K562 (cell line): ENCODE results near the gene ARHGAP30. TPM values are rescaled to one million over a fixed set of nuclear protein-coding genes. Genes with fewer than 3 reads are reported as not detected.

Source experiments
- BRF2 ChIP-seq: IDR thresholded peaks from 3 replicates; pipeline ENCODE4 v1.6.1; 2011; ENCODE audit warnings: borderline replicate concordance, mild to moderate bottlenecking; ENCODE audit not compliant: insufficient read length, insufficient read depth
- HMGN3 ChIP-seq: IDR thresholded peaks from 2 replicates; pipeline ENCODE4 v1.6.1; 2011; ENCODE audit warnings: borderline replicate concordance, low read depth, mild to moderate bottlenecking, mixed read lengths, low read length; ENCODE audit not compliant: insufficient read length; ENCODE audit errors: extremely low read depth
- IRF2 ChIP-seq: sonication (generic); formaldehyde crosslinking; IDR thresholded peaks from 2 replicates; pipeline ENCODE4 v1.8.1; 2022; ENCODE audit warnings: mild to moderate bottlenecking, missing genetic modification reagents
- PCBP1 ChIP-seq: fragments of 200-400 bp; formaldehyde crosslinking; IDR thresholded peaks from 2 replicates; pipeline ENCODE4 v1.6.1; 2018; ENCODE audit warnings: mild to moderate bottlenecking, low read depth, low read length; ENCODE audit not compliant: poor library complexity, severe bottlenecking
- POLR3A ChIP-seq: IDR thresholded peaks from 2 replicates; pipeline ENCODE4 v1.6.1; 2011; ENCODE audit warnings: borderline replicate concordance, mild to moderate bottlenecking, moderate library complexity; ENCODE audit not compliant: insufficient read length, insufficient read depth; ENCODE audit errors: extremely low read depth
- PYGO2 ChIP-seq: fragments of 450-650 bp; IDR thresholded peaks from 2 replicates; pipeline ENCODE4 v1.6.1; 2016; ENCODE audit warnings: mild to moderate bottlenecking, missing genetic modification characterization, moderate library complexity, missing compliant biosample characterization
- ZNF79 ChIP-seq: fragments of 250-450 bp; sonication (Bioruptor Pico); IDR thresholded peaks from 2 replicates; pipeline ENCODE4 v1.4.0; 2020; ENCODE audit warnings: low read depth, mild to moderate bottlenecking, moderate library complexity
- polyA plus RNA-seq, 8 experiments: library from polyadenylated mRNA; depleted of rRNA in 4 of 8; stranded (reverse) in 5 of 8; unstranded in 3 of 8; fragments of >200 nt; fragmentation: Nextera tagmentation in 2 of 8; fragmentation: Illumina TruSeq in 1 of 8; extraction: Ambion mirVana in 2 of 8; extraction: Trizol in 1 of 8; gene quantifications; 2 replicates each; pipeline versions ENCODE4 v1.2.1 to v1.2.3, GENCODE V29; 2011 to 2014; ENCODE audit warnings: inconsistent platforms in 1 of 8, missing spikeins in 1 of 8
- total RNA-seq, 7 experiments: library from RNA; depleted of rRNA in 6 of 7; stranded (reverse); fragments of >200 nt in 6 of 7; fragmentation: Illumina TruSeq in 2 of 7; extraction: Trizol in 2 of 7; gene quantifications; 2 replicates each; pipeline versions ENCODE4 v1.2.1 to v1.2.3, GENCODE V29; 2011 to 2021; ENCODE audit warnings: low replicate concordance in 1 of 7
- TF ChIP-seq, protein P1 (sequence below), 2 experiments: fragments of 450-650 bp; IDR thresholded peaks; 2 replicates each; pipeline ENCODE4 v1.6.1; 2016; ENCODE audit warnings: mild to moderate bottlenecking in 2 of 2, borderline replicate concordance in 1 of 2, low read depth in 1 of 2, moderate library complexity in 1 of 2
- TF ChIP-seq, protein P2 (sequence below): sonication (generic); formaldehyde crosslinking; IDR thresholded peaks from 2 replicates; pipeline ENCODE4 v1.8.0; 2022; ENCODE audit warnings: mild to moderate bottlenecking, missing genetic modification reagents

The ARHGAP30 gene
- total and polyA plus RNA-seq, 9 of the 15 experiments (the other 6 are each of a cell fraction or from before 2014, with no cell fraction given): 0.01 to 0.73 (median 0.12) TPM

DNA sequence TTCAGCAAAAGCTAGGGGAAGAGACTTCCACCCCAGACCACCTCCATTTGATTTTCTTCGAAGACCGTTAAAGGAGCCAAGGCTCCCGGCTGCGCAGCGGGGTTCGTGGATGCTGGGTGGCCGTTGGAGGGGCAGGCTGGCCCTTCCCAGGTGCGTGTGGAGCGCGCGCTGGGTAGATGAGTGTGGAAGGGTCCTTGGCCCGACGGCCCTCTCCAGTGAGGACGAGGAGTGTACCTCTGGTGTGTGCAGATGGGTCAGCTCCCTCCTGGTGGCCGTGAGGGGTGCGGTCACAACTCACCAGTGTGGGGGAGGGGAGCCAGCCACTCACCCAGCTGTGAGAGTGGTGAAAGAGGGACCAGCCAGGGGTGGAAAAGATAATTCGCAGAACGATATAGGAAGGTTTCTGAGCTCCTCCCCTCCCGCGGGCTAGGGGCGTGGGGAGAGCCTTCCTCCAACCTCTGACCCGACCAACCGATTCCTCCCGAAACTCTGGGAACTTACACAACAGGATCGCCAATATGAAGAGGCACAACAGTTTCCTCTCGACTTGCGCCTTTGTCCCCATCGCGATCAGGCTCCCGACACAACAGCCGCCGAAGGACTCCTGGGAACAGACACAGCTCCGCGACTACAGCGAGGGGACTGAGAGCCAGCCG lies 49.1 kb downstream of the ARHGAP30 start, which contains the start of gene F11R (continued):
- TF ChIP-seq BRF2 (no peak), PYGO2 (tag) (no peak), HMGN3 (peak; percentile 72), POLR3A (no peak), ZNF79 (CRISPR knock-in tag) (no peak), PCBP1 (peak; percentile 77), IRF2 (CRISPR knock-in tag) (no peak)
- TF ChIP-seq, protein P1, sequence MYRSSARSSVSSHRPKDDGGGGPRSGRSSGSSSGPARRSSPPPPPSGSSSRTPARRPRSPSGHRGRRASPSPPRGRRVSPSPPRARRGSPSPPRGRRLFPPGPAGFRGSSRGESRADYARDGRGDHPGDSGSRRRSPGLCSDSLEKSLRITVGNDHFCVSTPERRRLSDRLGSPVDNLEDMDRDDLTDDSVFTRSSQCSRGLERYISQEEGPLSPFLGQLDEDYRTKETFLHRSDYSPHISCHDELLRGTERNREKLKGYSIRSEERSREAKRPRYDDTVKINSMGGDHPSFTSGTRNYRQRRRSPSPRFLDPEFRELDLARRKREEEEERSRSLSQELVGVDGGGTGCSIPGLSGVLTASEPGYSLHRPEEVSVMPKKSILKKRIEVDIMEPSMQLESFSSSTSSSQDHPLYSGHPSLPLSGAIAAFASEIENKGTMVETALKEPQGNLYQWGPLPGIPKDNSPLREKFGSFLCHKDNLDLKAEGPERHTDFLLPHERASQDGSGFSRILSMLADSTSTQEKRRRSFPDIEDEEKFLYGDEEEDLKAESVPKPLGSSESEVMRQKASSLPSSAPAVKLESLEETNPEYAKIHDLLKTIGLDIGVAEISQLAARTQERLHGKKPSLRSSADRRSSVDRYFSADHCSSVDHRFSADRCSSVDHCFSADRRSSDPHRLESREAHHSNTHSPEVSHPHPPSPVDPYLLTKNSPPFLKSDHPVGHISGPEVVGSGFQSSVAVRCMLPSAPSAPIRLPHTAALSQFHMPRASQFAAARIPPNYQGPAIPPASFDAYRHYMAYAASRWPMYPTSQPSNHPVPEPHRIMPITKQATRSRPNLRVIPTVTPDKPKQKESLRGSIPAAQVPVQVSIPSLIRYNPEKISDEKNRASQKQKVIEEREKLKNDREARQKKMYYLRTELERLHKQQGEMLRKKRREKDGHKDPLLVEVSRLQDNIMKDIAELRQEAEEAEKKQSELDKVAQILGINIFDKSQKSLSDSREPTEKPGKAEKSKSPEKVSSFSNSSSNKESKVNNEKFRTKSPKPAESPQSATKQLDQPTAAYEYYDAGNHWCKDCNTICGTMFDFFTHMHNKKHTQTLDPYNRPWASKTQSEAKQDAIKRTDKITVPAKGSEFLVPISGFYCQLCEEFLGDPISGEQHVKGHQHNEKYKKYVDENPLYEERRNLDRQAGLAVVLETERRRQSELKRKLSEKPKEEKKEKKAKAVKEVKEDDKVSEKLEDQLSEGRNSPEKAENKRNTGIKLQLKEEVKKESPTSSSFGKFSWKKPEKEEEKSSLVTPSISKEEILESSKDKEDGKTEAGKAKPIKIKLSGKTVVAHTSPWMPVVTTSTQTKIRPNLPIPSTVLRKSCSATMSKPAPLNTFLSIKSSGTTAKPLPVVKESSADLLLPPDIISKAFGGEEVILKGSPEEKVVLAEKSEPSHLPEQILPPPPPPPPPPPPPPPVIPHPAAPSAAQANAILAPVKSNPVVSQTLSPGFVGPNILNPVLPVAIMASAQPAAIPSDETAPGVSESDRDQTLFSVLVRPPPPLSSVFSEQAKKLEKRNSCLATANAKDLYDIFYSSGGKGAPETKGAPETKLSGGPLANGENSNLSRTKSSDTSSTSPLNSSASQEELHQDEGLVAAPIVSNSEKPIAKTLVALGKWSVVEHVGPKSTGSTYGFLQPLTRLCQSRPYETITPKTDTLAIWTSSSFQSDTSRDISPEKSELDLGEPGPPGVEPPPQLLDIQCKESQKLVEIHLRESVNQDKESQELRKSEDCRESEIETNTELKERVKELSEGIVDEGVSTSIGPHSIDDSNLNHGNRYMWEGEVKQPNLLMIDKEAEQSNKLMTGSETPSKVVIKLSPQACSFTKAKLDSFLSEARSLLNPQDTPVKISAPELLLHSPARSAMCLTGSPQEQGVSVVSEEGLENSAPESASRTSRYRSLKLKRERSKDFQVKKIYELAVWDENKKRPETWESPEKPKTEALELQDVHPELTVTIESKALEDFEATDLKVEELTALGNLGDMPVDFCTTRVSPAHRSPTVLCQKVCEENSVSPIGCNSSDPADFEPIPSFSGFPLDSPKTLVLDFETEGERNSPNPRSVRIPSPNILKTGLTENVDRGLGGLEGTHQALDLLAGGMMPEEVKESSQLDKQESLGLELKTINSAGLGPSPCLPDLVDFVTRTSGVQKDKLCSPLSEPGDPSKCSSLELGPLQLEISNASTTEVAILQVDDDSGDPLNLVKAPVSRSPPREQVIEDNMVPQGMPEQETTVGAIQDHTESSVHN (IDR thresholded peaks at IDR 0.05; ENCODE audit: borderline replicate concordance in 1 of 2, low read depth in 1 of 2): peak in 1 of 2 experiments; percentile 52; a peak in 1 of 4 replicates
- TF ChIP-seq, protein P2, sequence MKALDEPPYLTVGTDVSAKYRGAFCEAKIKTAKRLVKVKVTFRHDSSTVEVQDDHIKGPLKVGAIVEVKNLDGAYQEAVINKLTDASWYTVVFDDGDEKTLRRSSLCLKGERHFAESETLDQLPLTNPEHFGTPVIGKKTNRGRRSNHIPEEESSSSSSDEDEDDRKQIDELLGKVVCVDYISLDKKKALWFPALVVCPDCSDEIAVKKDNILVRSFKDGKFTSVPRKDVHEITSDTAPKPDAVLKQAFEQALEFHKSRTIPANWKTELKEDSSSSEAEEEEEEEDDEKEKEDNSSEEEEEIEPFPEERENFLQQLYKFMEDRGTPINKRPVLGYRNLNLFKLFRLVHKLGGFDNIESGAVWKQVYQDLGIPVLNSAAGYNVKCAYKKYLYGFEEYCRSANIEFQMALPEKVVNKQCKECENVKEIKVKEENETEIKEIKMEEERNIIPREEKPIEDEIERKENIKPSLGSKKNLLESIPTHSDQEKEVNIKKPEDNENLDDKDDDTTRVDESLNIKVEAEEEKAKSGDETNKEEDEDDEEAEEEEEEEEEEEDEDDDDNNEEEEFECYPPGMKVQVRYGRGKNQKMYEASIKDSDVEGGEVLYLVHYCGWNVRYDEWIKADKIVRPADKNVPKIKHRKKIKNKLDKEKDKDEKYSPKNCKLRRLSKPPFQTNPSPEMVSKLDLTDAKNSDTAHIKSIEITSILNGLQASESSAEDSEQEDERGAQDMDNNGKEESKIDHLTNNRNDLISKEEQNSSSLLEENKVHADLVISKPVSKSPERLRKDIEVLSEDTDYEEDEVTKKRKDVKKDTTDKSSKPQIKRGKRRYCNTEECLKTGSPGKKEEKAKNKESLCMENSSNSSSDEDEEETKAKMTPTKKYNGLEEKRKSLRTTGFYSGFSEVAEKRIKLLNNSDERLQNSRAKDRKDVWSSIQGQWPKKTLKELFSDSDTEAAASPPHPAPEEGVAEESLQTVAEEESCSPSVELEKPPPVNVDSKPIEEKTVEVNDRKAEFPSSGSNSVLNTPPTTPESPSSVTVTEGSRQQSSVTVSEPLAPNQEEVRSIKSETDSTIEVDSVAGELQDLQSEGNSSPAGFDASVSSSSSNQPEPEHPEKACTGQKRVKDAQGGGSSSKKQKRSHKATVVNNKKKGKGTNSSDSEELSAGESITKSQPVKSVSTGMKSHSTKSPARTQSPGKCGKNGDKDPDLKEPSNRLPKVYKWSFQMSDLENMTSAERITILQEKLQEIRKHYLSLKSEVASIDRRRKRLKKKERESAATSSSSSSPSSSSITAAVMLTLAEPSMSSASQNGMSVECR (CRISPR knock-in tag): peak; percentile 96
